HuH-7 (cell line): Measurements from ENCODE around the gene WWC1.

Experiments used
- DNase-seq: peaks from one replicate; pipeline ENCODE4 v3.0.0; 2011; ENCODE audit warnings: low spot score

The WWC1 gene

GRCh38 chr5:168291342-168291963 is at the start of gene WWC1:
Gene WWC1 (plus strand): TSS chr5:168291645. CDS start chr5:168292153, 508 bp downstream.
- DNase-seq = peak; percentile 93

DNA sequence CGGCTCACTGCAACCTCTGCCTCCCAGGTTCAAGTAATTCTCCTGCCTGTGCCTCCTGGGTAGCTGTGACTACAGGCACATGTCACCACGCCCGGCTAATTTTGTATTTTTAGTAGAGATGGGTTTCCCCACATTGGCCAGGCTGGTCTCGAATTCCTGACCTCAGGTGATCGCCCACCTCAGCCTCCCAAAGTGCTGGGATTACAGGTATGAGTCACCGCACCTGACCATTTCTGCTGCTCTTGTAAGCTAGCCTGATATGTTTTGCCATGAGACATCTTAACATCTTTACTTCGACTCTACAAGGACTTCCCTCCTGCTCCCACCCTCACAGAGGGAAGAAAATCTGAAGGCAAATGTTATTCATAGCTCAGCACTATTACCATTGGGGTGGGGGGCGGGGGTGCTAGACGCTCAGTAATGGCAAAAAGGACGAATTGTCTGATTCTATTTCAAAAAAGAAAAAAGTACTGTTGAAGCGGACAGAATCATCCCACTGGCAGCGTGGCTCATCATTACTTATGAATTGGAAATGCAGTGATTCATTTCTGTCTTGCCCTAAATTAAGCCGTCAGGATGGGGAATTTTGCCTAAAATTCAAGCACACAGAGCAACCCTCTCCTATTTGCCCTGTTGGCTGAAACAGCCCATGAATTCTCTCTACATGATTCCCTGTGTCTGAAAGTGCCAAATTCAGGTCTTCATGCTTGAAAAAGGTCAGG is 46.4 kb upstream of the WWC1 start:
- DNase-seq = no peak

- no peak for DNase-seq
These were observed 41.5 kb upstream of the WWC1 start for GRCh38 chr5:168249923-168250322.

DNA sequence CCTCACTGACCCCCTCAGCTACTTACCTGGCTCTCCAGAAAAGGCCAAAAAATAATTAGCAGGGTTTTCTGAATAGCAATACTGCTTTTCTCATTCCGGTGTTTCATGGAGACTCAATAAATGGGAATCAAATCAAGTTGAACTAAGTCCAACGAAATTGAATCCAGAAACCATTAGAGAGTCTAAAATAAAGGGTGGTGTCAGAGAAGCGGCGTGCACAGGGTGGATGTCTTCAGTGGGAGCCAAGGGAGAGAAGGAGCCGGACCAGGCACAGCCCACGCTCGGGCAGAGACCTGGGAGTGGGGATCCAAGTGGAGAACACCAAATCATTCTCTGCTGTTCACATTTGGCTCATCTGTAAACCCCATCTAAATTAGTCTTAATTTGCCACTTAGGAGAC is 40.2 kb upstream of the WWC1 start:
- no peak for DNase-seq

GRCh38 chr5:168254013-168254693 is 37.3 kb upstream of the WWC1 start:
- no peak for DNase-seq

DNA sequence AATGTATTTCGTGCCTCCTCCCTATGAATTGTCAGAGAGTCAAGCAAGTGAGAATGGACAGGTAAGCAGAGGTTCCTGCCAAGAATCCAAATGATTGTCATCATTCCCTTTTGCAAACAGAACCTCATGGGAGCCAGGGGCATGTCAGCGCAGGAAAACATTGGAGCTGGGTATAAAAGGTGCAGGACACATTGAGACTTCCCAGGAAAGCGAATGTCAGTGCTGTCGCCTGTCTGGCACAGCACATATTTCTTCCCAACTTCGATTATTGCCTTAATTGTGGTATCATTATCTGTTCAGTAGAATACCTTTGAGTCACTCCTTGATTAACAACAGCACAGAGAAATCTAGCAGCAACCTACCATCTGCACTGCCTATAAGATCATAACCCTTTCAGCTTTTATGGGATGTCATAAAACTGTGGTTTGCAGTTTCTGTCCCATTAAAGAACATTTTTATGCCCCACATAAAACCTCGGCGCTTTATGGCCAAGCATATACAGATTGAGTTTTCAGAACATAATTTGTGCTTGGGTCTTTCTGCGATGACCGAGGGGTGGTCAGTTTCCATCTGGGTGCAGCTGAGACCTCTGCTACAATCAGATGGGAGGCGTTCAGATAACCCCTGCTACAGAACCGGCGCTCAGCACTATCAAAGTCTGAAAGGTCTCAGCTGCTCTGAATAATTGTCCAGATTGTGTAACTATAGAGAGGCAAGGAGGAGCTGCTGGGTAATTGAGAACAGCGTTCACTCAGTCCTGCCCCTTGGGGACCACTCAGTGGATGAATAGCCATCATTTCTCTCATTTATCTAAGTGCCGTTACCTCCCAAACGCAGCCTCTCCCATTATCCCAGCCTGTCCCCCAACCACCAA is 30.9 kb upstream of the WWC1 start:
- DNase-seq = no peak

DNA sequence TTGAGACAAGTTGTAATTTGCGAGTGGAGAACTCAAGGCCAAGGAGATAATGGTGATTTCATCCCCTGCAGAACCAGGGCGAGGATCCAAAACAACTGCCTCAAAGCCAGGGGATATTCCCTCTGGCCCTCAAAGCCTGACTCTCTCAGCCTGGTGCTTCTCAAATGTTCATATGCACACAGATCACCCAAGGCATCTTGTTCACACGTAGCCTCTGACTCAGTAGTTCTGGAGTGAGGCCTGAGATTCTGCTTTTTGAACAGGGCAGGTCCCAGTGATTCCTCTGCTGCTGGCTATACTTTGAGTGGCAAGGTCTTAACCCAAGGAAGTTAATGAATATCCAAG is 30.2 kb upstream of the WWC1 start:
- DNase-seq = no peak

DNA sequence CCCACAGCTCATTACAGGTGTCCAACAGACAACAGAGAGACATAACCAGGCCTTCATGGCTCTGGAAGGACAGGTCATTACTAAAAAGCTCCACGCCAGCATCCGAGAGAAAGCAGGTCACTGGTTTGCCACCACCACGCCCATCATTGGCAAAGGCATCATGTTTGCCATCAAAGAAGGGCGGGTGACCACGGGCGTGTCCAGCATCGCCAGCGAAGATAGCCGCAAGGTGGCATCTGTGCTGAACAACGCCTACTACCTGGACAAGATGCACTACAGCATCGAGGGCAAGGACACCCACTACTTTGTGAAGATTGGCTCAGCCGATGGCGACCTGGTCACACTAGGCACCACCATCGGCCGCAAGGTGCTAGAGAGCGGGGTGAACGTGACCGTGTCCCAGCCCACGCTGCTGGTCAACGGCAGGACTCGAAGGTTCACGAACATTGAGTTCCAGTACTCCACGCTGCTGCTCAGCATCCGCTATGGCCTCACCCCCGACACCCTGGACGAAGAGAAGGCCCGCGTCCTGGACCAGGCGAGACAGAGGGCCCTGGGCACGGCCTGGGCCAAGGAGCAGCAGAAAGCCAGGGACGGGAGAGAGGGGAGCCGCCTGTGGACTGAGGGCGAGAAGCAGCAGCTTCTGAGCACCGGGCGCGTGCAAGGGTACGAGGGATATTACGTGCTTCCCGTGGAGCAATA is 29.3 kb upstream of the WWC1 start:
- DNase-seq = no peak

- DNase-seq = no peak
These were observed 28.3 kb upstream of the WWC1 start for GRCh38 chr5:168263121-168263520.

DNA sequence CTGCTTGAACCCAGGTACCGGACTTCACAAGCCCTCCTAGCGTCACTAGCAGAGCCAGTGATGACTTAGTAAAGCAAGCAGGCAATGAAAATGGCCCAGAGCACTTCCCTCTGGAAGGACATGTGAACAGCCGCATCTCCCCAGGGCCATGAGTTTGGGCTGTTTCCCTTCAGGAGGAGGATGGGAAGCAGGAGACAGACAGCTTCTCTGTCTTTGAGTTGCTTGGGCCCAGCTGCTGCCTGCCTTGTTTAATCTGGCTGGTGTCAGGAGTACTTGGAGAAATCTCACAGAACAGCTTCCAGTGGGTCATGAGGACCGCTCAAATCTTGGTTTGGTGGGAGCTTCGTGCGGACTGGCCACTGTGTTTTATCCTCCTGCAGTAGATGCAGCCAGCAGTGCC is 25.4 kb upstream of the WWC1 start:
- no peak for DNase-seq

GRCh38 chr5:168268949-168269936 is 22.2 kb upstream of the WWC1 start:
- DNase-seq = peak; percentile 89

- no peak for DNase-seq
These were observed 21.5 kb upstream of the WWC1 start for GRCh38 chr5:168269937-168270330.

GRCh38 chr5:168270476-168270875 is 21.0 kb upstream of the WWC1 start:
- DNase-seq = no peak

DNA sequence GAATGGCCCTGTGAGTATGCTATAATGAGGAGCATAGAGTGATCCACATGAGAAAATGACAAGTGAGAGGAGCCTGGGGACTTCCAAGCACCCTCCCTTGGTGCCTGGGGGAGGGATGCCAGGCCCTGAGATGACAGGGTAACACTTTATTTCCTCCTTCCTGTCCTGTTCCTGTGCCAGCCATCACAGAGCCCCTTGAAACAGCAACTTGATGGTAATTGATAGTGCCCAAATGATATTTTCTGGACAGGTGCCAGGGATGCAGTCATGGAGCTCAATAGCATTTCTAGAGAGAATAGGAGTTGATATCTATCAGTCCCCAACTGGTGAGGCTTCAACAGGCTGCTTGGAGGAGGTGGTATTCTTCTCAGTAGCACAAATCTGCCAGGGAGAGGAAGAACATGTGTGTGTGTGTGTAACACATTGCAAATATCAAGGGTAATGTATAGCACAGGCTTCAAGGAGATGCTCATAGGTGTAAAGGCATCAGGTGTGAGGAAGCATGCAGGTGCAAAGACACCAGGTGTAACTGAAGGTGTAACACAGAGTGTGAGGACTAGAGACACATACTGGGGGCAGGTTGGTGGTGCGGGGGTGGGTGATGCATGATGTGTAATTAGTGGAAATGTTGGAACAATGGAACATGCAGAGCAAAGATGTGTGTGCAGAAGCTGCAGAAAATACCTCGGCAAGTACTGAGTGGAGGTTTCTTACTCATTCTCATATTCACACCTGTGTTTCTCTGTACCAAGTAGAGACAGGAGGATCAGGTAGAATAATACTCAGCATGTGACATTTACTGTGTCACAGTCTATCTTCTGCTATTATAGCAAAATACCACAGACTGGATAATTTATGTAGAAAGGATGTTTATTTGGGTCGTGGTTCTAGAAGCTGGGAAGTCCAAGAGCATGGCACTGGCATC is 18.1 kb upstream of the WWC1 start:
- DNase-seq = no peak

DNA sequence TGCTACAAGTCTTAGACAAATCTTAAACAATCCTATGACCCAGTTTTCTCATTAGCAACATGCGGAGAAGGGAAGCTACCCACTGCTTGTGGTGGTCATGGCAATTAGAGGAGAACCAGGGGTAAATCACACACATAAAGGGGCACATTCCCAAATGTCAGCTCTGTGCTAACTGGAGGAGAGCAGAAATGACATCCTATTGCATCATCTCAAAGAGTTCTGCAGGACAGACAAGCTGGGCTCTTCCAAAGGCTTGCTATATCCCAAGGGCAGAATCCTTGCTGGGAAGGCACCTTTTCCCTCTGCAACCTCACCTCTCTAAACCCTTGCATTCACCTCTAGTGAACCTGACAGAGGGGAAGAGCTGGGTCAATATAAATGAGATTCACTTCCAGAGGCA is 17.0 kb upstream of the WWC1 start:
- no peak for DNase-seq

- no peak for DNase-seq
These were observed 15.5 kb upstream of the WWC1 start for GRCh38 chr5:168275940-168276339.

GRCh38 chr5:168282120-168282519 is 9.3 kb upstream of the WWC1 start:
- no peak for DNase-seq

DNA sequence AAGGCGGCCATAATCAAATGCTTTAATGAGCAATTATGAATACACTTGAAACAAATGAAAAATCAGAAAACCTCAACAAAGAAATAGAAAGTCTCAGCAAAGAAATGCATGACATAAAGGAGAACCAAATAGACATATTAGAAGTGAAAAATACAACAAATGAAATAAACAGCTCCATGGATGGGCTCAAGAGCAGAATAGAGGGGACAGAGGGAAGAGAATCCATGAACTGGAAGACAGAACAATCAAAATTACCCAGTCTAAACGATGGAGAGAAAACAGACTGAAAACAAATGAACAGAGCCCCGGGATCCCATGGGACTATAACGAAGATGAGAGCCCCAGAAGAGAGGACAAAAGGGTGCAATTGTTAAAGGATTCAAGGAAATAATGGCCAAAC is 6.6 kb upstream of the WWC1 start:
- DNase-seq = no peak

GRCh38 chr5:168285696-168286095 is 5.7 kb upstream of the WWC1 start:
- DNase-seq = no peak

- no peak for DNase-seq
These were observed 5.1 kb upstream of the WWC1 start for GRCh38 chr5:168286386-168286785.
